Erythroblast (primary cell): ENCODE data around the gene KIF16B.

Source experiments
- GATA1 ChIP-seq: IDR thresholded peaks from 2 replicates; pipeline ENCODE4 v1.6.1; 2011; ENCODE audit warnings: low read depth, mild to moderate bottlenecking, control low read depth, low read length, moderate library complexity
- POLR2A ChIP-seq: IDR thresholded peaks from 2 replicates; pipeline ENCODE4 v1.6.1; 2011; ENCODE audit warnings: mild to moderate bottlenecking, low read length

GRCh38 chr20:16607364-16608276 is 34.4 kb upstream of the KIF16B start:
- TF ChIP-seq POLR2A, result no peak
- no peak for TF ChIP-seq GATA1
